GM12878 (cell line): ENCODE results near the gene SEMA4A. TPM values are rescaled to one million over a fixed set of nuclear protein-coding genes. Genes with fewer than 3 reads are reported as not detected.

ENCODE experiments used
- BACH1 ChIP-seq: fragments of 450-650 bp; IDR thresholded peaks from 2 replicates; pipeline ENCODE4 v1.6.1; 2017; ENCODE audit warnings: mild to moderate bottlenecking, borderline replicate concordance
- CBX3 ChIP-seq: fragments of 200-600 bp; sonication (generic); IDR thresholded peaks from 2 replicates; pipeline ENCODE4 v1.6.1; 2016; ENCODE audit warnings: low read depth, borderline replicate concordance
- FOXM1 ChIP-seq: IDR thresholded peaks from 2 replicates; pipeline ENCODE4 v1.6.1; 2012; ENCODE audit warnings: low read depth, mild to moderate bottlenecking, inconsistent platforms, low read length, moderate library complexity
- KLF5 ChIP-seq: fragments of 450-650 bp; IDR thresholded peaks from 2 replicates; pipeline ENCODE4 v1.6.1; 2014; ENCODE audit warnings: mild to moderate bottlenecking; ENCODE audit not compliant: partially characterized antibody
- POLR2AphosphoS5 ChIP-seq: IDR thresholded peaks from 2 replicates; pipeline ENCODE4 v1.6.1; 2011; ENCODE audit warnings: mild to moderate bottlenecking, low read length, inconsistent platforms
- POU2F2 ChIP-seq: IDR thresholded peaks from 3 replicates; pipeline ENCODE4 v1.6.1; 2011; ENCODE audit warnings: low read depth, mild to moderate bottlenecking, low read length, borderline replicate concordance
- ZBTB11 ChIP-seq: fragments of 450-650 bp; formaldehyde crosslinking; IDR thresholded peaks from 2 replicates; pipeline ENCODE4 v1.5.0; 2022; ENCODE audit warnings: mild to moderate bottlenecking, missing genetic modification characterization
- ZBTB33 ChIP-seq: fragments of 450-650 bp; IDR thresholded peaks from 2 replicates; pipeline ENCODE4 v1.6.1; 2017; ENCODE audit warnings: mild to moderate bottlenecking
- polyA plus RNA-seq, 11 experiments: library from polyadenylated mRNA; depleted of rRNA in 4 of 11; unstranded in 6 of 11; stranded (reverse) in 5 of 11; fragments of >200 nt; fragmentation: Nextera tagmentation in 4 of 11; fragmentation: Illumina TruSeq in 1 of 11; extraction: Ambion mirVana in 4 of 11; extraction: Trizol in 1 of 11; gene quantifications; 1 replicate in 1 of 11; 2 replicates in 10 of 11; pipeline versions ENCODE4 v1.2.1 to v1.2.3, GENCODE V29; 2011 to 2016; ENCODE audit warnings: inconsistent platforms in 2 of 11, missing spikeins in 2 of 11, low read depth in 1 of 11
- total RNA-seq, 4 experiments: library from RNA; depleted of rRNA in 3 of 4; stranded (reverse); fragments of >200 nt in 3 of 4; fragmentation: Illumina TruSeq in 1 of 4; extraction: Trizol in 1 of 4; gene quantifications; 2 replicates each; pipeline versions ENCODE4 v1.2.1 to v1.2.3, GENCODE V29; 2013 to 2021

The SEMA4A gene
- total and polyA plus RNA-seq, 10 of the 15 experiments (the other 5 are each of a cell fraction or from before 2014, with no cell fraction given) = 2.6 to 64.2 (median 32.8) TPM

- TF ChIP-seq ZBTB11 (CRISPR knock-in tag) (no peak), POU2F2 (peak; percentile 31; the same call in 1 of the 3 replicates), BACH1 (0 out of 2 replicates have a peak, but pooled peaks have one; percentile 26), FOXM1 (no peak), CBX3 (no peak), ZBTB33 (no peak), KLF5 (no peak), POLR2AphosphoS5 (peak; percentile 18; the same call in 1 of the 2 replicates)
Measured at GRCh38 chr1:156140879-156141707, 12.3 kb upstream of the SEMA4A start (continued).
